ENCODE results near the gene ZBTB37. TPM values are rescaled to one million over a fixed set of nuclear protein-coding genes. Genes with fewer than 3 reads are reported as not detected.
"Not testable (repeated sequence)": the region's sequence is repeated elsewhere in the genome, so short reads cannot be mapped to it uniquely, and the experiment has no call there.

ZBTB37 gene
- total RNA-seq, 1 experiment from 2014 or later, result 3.1 TPM

GRCh38 chr1:173862769-173863223 lies 5.4 kb upstream of the ZBTB37 start:
- Histone ChIP-seq H3K4me3 (no peak overlapping the region), H3K9me3 (no peaks in the 10 kb centered on the region), H3K27me3 (no peaks in the 10 kb centered on the region), H3K36me3 (peaks cover 77% of the 10 kb centered on the region)
- peak; percentile 19 for DNase-seq

DNA sequence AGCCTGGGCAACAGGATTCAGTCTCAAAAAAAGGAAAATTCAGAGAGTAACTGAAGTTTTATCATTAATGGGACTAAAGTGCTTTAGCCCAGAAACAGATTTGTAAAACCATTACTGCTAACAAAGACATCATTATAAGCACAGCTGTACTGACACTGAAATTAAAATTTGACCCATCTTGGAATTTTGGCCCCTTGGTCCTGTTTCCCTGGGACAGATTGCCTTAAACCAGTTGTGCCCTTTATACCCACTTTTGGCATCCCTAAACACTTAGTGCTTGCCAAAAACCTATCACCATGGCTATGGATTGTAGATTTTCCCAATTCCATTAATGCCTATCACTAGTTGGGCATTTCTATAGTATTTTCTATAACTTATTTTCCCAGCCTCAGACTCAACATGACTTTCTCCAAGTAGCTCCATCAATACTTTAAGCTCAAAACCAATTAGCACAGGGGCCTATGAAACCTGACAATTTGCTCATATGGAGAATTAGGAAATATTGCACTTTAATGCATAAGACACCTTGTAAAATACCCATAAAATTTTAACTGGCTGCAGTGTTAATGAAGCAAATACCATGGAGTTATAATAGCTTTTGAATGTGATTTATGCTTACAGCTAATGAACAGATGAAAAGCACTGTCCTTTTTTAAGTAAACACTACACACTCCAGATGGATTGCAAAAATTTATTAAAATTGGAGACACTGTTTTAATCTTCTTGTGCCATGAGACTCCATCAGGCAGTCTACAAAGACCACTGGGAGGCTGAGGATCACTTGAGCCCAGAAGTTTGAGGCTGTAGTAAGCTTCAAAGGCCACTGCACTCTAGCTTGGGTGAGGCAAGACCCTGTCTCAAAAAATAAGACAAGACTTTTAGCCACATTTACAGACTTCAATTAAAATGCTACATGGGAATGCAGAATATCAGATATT lies 4.7 kb upstream of the ZBTB37 start:
- Histone ChIP-seq H3K27me3 (no peaks in the 10 kb centered on the region), H3K9me3 (no peaks in the 10 kb centered on the region), H3K36me3 (peaks cover 71% of the 10 kb centered on the region), H3K4me3 (peak overlapping the region; percentile 83)
- no peak for DNase-seq

- H3K27me3 ChIP-seq, result no peaks in the 10 kb centered on the region
- DNase-seq, result no peak
- H3K36me3 ChIP-seq, result peaks cover 65% of the 10 kb centered on the region
- H3K9me3 ChIP-seq, result no peaks in the 10 kb centered on the region
- peak overlapping the region; percentile 83 for H3K4me3 ChIP-seq
Observed at GRCh38 chr1:173864179-173864867, 3.9 kb upstream of the ZBTB37 start.

- Histone ChIP-seq H3K9me3 (no peaks in the 10 kb centered on the region), H3K4me3 (peak overlapping the region; percentile 83), H3K36me3 (peaks cover 60% of the 10 kb centered on the region), H3K27me3 (no peaks in the 10 kb centered on the region)
- DNase-seq, result no peak
Observed at GRCh38 chr1:173865468-173866164, 2.6 kb upstream of the ZBTB37 start.

DNA sequence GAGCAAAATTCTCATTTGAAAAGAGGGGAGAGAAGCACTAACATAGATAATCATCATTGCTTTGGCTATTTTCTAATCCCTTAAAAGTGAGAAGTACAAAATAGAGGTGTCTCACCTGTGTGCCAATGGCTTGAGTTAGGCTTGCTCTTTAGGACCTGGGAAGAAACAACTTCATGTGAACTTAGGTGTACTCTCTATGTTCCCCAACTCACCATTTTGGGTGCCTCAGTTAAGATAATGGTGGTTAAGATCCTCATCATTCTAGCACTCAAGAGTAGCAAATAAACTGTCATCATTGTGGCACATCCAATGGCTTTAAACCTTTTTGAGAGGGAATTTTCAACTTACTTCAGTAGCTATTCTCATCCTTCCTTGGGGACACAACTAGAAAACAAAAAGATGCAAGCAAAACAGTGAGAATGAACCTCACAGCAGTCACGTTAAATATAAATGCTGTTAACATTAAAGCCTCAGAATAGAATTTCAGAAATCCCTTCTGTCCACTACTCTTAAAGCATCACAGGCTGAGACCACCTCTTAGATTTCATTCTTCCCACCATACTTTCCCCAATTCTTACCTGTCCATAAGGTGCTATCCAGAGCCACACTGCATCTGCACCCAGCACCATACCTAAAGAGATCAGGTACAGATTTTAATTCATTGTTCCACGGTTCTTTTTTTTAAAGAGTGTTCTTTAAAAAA lies 1.6 kb upstream of the ZBTB37 start:
- Histone ChIP-seq H3K36me3 (peaks cover 55% of the 10 kb centered on the region), H3K9me3 (no peaks in the 10 kb centered on the region), H3K4me3 (peak overlapping the region; percentile 83), H3K27me3 (no peaks in the 10 kb centered on the region)
- no peak for DNase-seq

GRCh38 chr1:173867141-173867752 lies 933 bp upstream of the ZBTB37 start:
- Histone ChIP-seq H3K4me3 (peak overlapping the region; percentile 83), H3K36me3 (peaks cover 57% of the 10 kb centered on the region), H3K27me3 (no peaks in the 10 kb centered on the region), H3K9me3 (no peaks in the 10 kb centered on the region)
- no peak for DNase-seq

GRCh38 chr1:173867753-173868265 lies 371 bp upstream of the ZBTB37 start, which contains the start of gene GAS5:
Gene GAS5 (minus strand): TSS chr1:173867989.
- peak; percentile 100 for DNase-seq
- Histone ChIP-seq H3K36me3 (peaks cover 51% of the 10 kb centered on the region), H3K4me3 (peak within 1 kb of the TSS; percentile 83), H3K9me3 (no peaks in the 10 kb centered on the region), H3K27me3 (no peaks in the 10 kb centered on the region)

- Histone ChIP-seq H3K4me3 (peak overlapping the region; percentile 83), H3K27me3 (no peaks in the 10 kb centered on the region), H3K36me3 (peaks cover 46% of the 10 kb centered on the region), H3K9me3 (no peaks in the 10 kb centered on the region)
- no peak for DNase-seq
Observed at GRCh38 chr1:173869021-173869359, 810 bp downstream of the ZBTB37 start.

- no peaks in the 10 kb centered on the region for H3K27me3 ChIP-seq
- no peak for DNase-seq
- H3K36me3 ChIP-seq, result peaks cover 36% of the 10 kb centered on the region
- H3K9me3 ChIP-seq, result no peaks in the 10 kb centered on the region
- H3K4me3 ChIP-seq, result no peak overlapping the region
Observed at GRCh38 chr1:173870252-173871075, 2.3 kb downstream of the ZBTB37 start.

DNA sequence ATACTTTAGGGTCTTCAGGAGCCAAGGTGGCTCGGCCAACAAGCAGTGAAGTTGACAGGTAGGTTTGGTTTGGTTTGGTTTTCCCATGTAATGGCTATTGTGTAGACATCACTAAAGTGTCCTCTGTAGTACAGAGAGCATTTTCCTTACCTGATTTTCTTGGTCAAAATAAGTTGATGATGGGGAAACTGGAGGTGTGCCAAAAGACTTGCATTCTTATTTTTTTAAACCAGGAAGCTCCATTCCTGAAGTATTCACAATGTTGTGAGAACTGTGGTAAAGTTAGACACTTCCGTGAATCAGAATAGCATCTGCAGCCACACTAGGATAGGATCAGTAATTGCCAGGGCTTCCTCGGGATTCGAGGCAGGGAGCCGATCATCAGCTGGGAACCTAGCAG lies 2.9 kb downstream of the ZBTB37 start:
- Histone ChIP-seq H3K9me3 (no peaks in the 10 kb centered on the region), H3K27me3 (no peaks in the 10 kb centered on the region), H3K4me3 (no peak overlapping the region), H3K36me3 (peaks cover 30% of the 10 kb centered on the region)
- DNase-seq, result no peak

- no peak overlapping the region for H3K4me3 ChIP-seq
- no peaks in the 10 kb centered on the region for H3K27me3 ChIP-seq
- H3K36me3 ChIP-seq, result peaks cover 28% of the 10 kb centered on the region
- DNase-seq, result no peak
- H3K9me3 ChIP-seq, result no peaks in the 10 kb centered on the region
Observed at GRCh38 chr1:173871500-173871899, 3.3 kb downstream of the ZBTB37 start.

- Histone ChIP-seq H3K36me3 (peaks cover 29% of the 10 kb centered on the region), H3K27me3 (no peaks in the 10 kb centered on the region), H3K4me3 (no peak overlapping the region), H3K9me3 (no peaks in the 10 kb centered on the region)
- no peak for DNase-seq
Observed at GRCh38 chr1:173876732-173877131, 8.6 kb downstream of the ZBTB37 start.

- H3K36me3 ChIP-seq, result peaks cover 26% of the 10 kb centered on the region
- no peak overlapping the region for H3K4me3 ChIP-seq
- no peak for DNase-seq
- no peaks in the 10 kb centered on the region for H3K9me3 ChIP-seq
- no peaks in the 10 kb centered on the region for H3K27me3 ChIP-seq
Observed at GRCh38 chr1:173878251-173878650, 10.1 kb downstream of the ZBTB37 start.

GRCh38 chr1:173881117-173881516 lies 12.9 kb downstream of the ZBTB37 start:
- DNase-seq, H3K27me3 ChIP-seq, H3K9me3 ChIP-seq, H3K4me3 ChIP-seq: not testable (repeated sequence)
- peaks cover 26% of the 10 kb centered on the region for H3K36me3 ChIP-seq

DNA sequence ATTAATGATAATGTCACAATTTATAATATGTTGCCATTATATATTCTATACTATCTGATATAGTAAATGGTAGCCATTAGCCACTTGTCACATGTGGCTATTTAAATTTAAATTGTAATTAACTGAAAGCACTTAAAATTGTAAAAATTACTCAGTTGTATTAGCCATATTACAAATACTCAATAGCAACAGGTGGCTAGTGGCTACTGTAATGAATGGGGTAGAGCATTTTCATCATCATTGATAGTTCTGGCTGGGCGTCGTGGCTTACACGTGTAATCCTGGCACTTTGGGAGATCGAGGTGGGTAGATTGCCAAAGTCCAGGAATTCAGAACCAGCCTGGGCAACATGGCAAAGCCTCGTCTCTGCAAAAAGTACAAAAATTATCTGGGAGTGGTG lies 16.5 kb downstream of the ZBTB37 start:
- Histone ChIP-seq H3K9me3 (no peaks in the 10 kb centered on the region), H3K27me3 (no peaks in the 10 kb centered on the region), H3K4me3 (no peak overlapping the region), H3K36me3 (peaks cover 36% of the 10 kb centered on the region)
- no peak for DNase-seq
